H1 (cell line): ENCODE measurements around the gene MAPK8IP3. TPM values are rescaled to one million over a fixed set of nuclear protein-coding genes. Genes with fewer than 3 reads are reported as not detected.

Source experiments
- BACH1 ChIP-seq: IDR thresholded peaks from 2 replicates; pipeline ENCODE4 v1.6.1; 2012; ENCODE audit warnings: low read length, improper control_type of control experiment
- EP300 ChIP-seq, 2 experiments: IDR thresholded peaks; 1 replicate in 1 of 2; 2 replicates in 1 of 2; pipeline ENCODE4 v1.6.1; 2011 to 2012; ENCODE audit warnings: low read depth in 2 of 2, low read length in 2 of 2, mild to moderate bottlenecking in 2 of 2, borderline replicate concordance in 1 of 2, inconsistent platforms in 1 of 2, moderate library complexity in 1 of 2
- GTF2F1 ChIP-seq: IDR thresholded peaks from 2 replicates; pipeline ENCODE4 v1.6.1; 2012; ENCODE audit warnings: low read depth, low read length, improper control_type of control experiment, borderline replicate concordance
- HDAC6 ChIP-seq: IDR thresholded peaks from one replicate; pipeline ENCODE4 v1.7.1; 2012; ENCODE audit warnings: low read depth, mild to moderate bottlenecking, inconsistent platforms, low read length, moderate library complexity
- SIRT6 ChIP-seq: IDR thresholded peaks from one replicate; pipeline ENCODE4 v1.7.1; 2012; ENCODE audit warnings: low read length, inconsistent platforms
- TAF7 ChIP-seq: optimal IDR thresholded peaks from 2 replicates; pipeline ENCODE3; 2011; ENCODE audit warnings: low read depth, mild to moderate bottlenecking, inconsistent platforms, low read length, moderate library complexity, borderline replicate concordance
- polyA plus RNA-seq, 7 experiments: library from polyadenylated mRNA; depleted of rRNA in 3 of 7; stranded (reverse) in 5 of 7; unstranded in 2 of 7; fragments of >200 nt in 5 of 7; fragments of 200-250 nt in 2 of 7; gene quantifications; 1 replicate in 5 of 7; 2 replicates in 1 of 7; 4 replicates in 1 of 7; pipeline versions ENCODE4 v1.2.1 to v1.2.3, GENCODE V29; 2011 to 2013; ENCODE audit warnings: missing spikeins in 2 of 7, mixed read lengths in 2 of 7
- total RNA-seq: library from RNA; stranded (reverse); fragmentation: NEBNext Ultra II Directional; extraction: Animal tissue kit (Norgen Biotek cat#: 25700); gene quantifications from 2 replicates; pipeline ENCODE4 v1.2.1, GENCODE V29; 2021
- TF ChIP-seq, protein P1 (sequence below): IDR thresholded peaks from 2 replicates; pipeline ENCODE4 v1.6.1; 2012; ENCODE audit warnings: inconsistent platforms

The MAPK8IP3 gene
- total and polyA plus RNA-seq, 2 of the 8 experiments (the other 6 are each of a cell fraction or from before 2014, with no cell fraction given), result 16.9 to 43.4 TPM

- TF ChIP-seq SIRT6, result no peak
- TF ChIP-seq BACH1, result no peak
- TF ChIP-seq, protein P1, sequence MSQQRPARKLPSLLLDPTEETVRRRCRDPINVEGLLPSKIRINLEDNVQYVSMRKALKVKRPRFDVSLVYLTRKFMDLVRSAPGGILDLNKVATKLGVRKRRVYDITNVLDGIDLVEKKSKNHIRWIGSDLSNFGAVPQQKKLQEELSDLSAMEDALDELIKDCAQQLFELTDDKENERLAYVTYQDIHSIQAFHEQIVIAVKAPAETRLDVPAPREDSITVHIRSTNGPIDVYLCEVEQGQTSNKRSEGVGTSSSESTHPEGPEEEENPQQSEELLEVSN, result no peak
- no peak for TF ChIP-seq TAF7
- TF ChIP-seq EP300 (IDR thresholded peaks at IDR 0.05; ENCODE audit: borderline replicate concordance in 1 of 2, low read depth in 2 of 2, low read length in 2 of 2), result no peak
- no peak for TF ChIP-seq GTF2F1
- no peak for TF ChIP-seq HDAC6
These were observed 25.6 kb upstream of the MAPK8IP3 start (continued) for GRCh38 chr16:1680361-1680760.
